IMR-90 (cell line): ENCODE measurements around the gene CRYGN. TPM values are rescaled to one million over a fixed set of nuclear protein-coding genes. Genes with fewer than 3 reads are reported as not detected.

Experiments used
- ATAC-seq: fragments of 200-7000 bp; cut with Tn5 transposase; 2 replicates; pipeline ENCODE4 v1.9.1; 2020; ENCODE audit warnings: low read depth, mild to moderate bottlenecking, moderate library complexity
- BruUV-seq: library from RNA; stranded (reverse); fragments of 400-500 nt; replicated peaks from 2 replicates; lab custom pipeline; 2021; lab: Mats Ljungman, UMichigan
- CTCF ChIA-PET: fragments of 300-600 bp; formaldehyde crosslinking; extraction: SDS; loops from one replicate; lab custom pipeline; 2021; ENCODE audit warnings: antibody characterized with exemption; lab: Yijun Ruan, JAX
- POLR2A ChIA-PET: fragments of 300-600 bp; sonication (Branson Sonifier 250); formaldehyde crosslinking; loops from one replicate; lab custom pipeline; 2022; ENCODE audit warnings: antibody characterized with exemption; ENCODE audit not compliant: unreplicated experiment; lab: Charles Lee
- DNase-seq: peaks from one replicate; pipeline ENCODE4 v3.0.0; 2013
- H2AFZ ChIP-seq: replicated peaks from 2 replicates; pipeline ENCODE3; 2013; ENCODE audit warnings: low read length, mild to moderate bottlenecking; ENCODE audit not compliant: poor library complexity
- H2AK5ac ChIP-seq: 2 replicates; pipeline ENCODE4 v1.6.1; 2013; ENCODE audit warnings: low read depth, low read length, inconsistent platforms
- H2AK9ac ChIP-seq: replicated peaks from 2 replicates; pipeline ENCODE3; 2013; ENCODE audit warnings: mild to moderate bottlenecking, low read depth, low read length, moderate library complexity; ENCODE audit not compliant: poor library complexity
- H2BK120ac ChIP-seq: 2 replicates; pipeline ENCODE4 v1.6.1; 2013; ENCODE audit warnings: low read depth, low read length, inconsistent platforms
- H2BK15ac ChIP-seq: 3 replicates; pipeline ENCODE4 v1.6.1; 2013; ENCODE audit warnings: low read depth, low read length, inconsistent platforms
- H2BK20ac ChIP-seq: 2 replicates; pipeline ENCODE4 v1.6.1; 2013; ENCODE audit warnings: low read depth, mild to moderate bottlenecking, inconsistent platforms, low read length, moderate library complexity
- H2BK5ac ChIP-seq: 2 replicates; pipeline ENCODE4 v1.6.1; 2013; ENCODE audit warnings: mild to moderate bottlenecking, low read depth, low read length, inconsistent platforms; ENCODE audit not compliant: poor library complexity, severe bottlenecking
- H3K14ac ChIP-seq: replicated peaks from 2 replicates; pipeline ENCODE4 v1.6.1; 2013; ENCODE audit warnings: low read depth, low read length, inconsistent platforms
- H3K18ac ChIP-seq: 2 replicates; pipeline ENCODE4 v1.6.1; 2013; ENCODE audit warnings: low read depth, low read length, control low read depth
- H3K23ac ChIP-seq: 2 replicates; pipeline ENCODE4 v1.6.1; 2013; ENCODE audit warnings: low read depth, low read length, inconsistent platforms
- H3K27ac ChIP-seq: 2 replicates; pipeline ENCODE4 v1.5.1; 2013; ENCODE audit warnings: mild to moderate bottlenecking, control low read depth, low read length; ENCODE audit not compliant: insufficient read depth
- H3K27me3 ChIP-seq: 2 replicates; pipeline ENCODE4 v1.6.1; 2013; ENCODE audit warnings: low read length; ENCODE audit not compliant: control insufficient read depth, insufficient read depth
- H3K36me3 ChIP-seq: 2 replicates; pipeline ENCODE4 v1.6.1; 2013; ENCODE audit warnings: low read length, mixed read lengths; ENCODE audit not compliant: control insufficient read depth, insufficient read depth
- H3K4ac ChIP-seq: 2 replicates; pipeline ENCODE4 v1.6.1; 2013; ENCODE audit warnings: low read depth, low read length, inconsistent platforms
- H3K4me1 ChIP-seq: 2 replicates; pipeline ENCODE4 v1.6.1; 2013; ENCODE audit warnings: low read length, mixed read lengths; ENCODE audit not compliant: control insufficient read depth, insufficient read depth
- H3K4me2 ChIP-seq: 2 replicates; pipeline ENCODE4 v1.6.1; 2013; ENCODE audit warnings: low read depth, mild to moderate bottlenecking, control low read depth, low read length, moderate library complexity
- H3K4me3 ChIP-seq: 2 replicates; pipeline ENCODE4 v1.5.1; 2013; ENCODE audit warnings: low read depth, mild to moderate bottlenecking, control low read depth, low read length, moderate library complexity; ENCODE audit not compliant: insufficient read depth
- H3K56ac ChIP-seq: 2 replicates; pipeline ENCODE4 v1.6.1; 2013; ENCODE audit warnings: low read length, inconsistent platforms; ENCODE audit not compliant: insufficient read depth; ENCODE audit errors: extremely low read depth
- H3K79me1 ChIP-seq, 2 experiments: 2 replicates each; pipeline ENCODE4 v1.6.1; 2013; ENCODE audit warnings: low read length in 2 of 2, inconsistent platforms in 1 of 2, low read depth in 1 of 2
- H3K9ac ChIP-seq: 2 replicates; pipeline ENCODE4 v1.6.1; 2013; ENCODE audit warnings: low read depth, low read length, control low read depth
- H3K9me1 ChIP-seq: 2 replicates; pipeline ENCODE4 v1.6.1; 2013; ENCODE audit warnings: low read length, inconsistent platforms; ENCODE audit not compliant: insufficient read depth
- H3K9me3 ChIP-seq: 2 replicates; pipeline ENCODE4 v1.6.1; 2013; ENCODE audit warnings: low read length; ENCODE audit not compliant: control insufficient read depth, insufficient read depth
- H4K20me1 ChIP-seq: 2 replicates; pipeline ENCODE4 v1.6.1; 2013; ENCODE audit warnings: low read length, inconsistent platforms; ENCODE audit not compliant: insufficient read depth
- H4K5ac ChIP-seq: 2 replicates; pipeline ENCODE4 v1.6.1; 2013; ENCODE audit warnings: mild to moderate bottlenecking, low read depth, low read length, control low read depth
- H4K8ac ChIP-seq, 2 experiments: 2 replicates each; pipeline ENCODE4 v1.6.1; 2013; ENCODE audit warnings: low read depth in 2 of 2, low read length in 2 of 2, control low read depth in 1 of 2, inconsistent platforms in 1 of 2
- H4K91ac ChIP-seq: 2 replicates; pipeline ENCODE4 v1.6.1; 2013; ENCODE audit warnings: low read depth, low read length, inconsistent platforms; ENCODE audit not compliant: insufficient read depth
- CEBPB ChIP-seq: IDR thresholded peaks from 2 replicates; pipeline ENCODE4 v1.6.1; 2012; ENCODE audit warnings: low read depth, low read length, improper control_type of control experiment
- CHD1 ChIP-seq: IDR thresholded peaks from 2 replicates; pipeline ENCODE4 v1.6.1; 2012; ENCODE audit warnings: low read depth, low read length, improper control_type of control experiment
- FOS ChIP-seq: fragments of 150-350 bp; IDR thresholded peaks from 2 replicates; pipeline ENCODE4 v1.6.1; 2016; ENCODE audit warnings: low read depth, low read length
- MAFK ChIP-seq: IDR thresholded peaks from 2 replicates; pipeline ENCODE4 v1.6.1; 2012; ENCODE audit warnings: low read depth, low read length, improper control_type of control experiment
- MXI1 ChIP-seq: IDR thresholded peaks from 2 replicates; pipeline ENCODE4 v1.6.1; 2012; ENCODE audit warnings: low read depth, mild to moderate bottlenecking, low read length, moderate library complexity, borderline replicate concordance
- RCOR1 ChIP-seq: IDR thresholded peaks from 2 replicates; pipeline ENCODE4 v1.6.1; 2012; ENCODE audit warnings: mild to moderate bottlenecking, low read length, improper control_type of control experiment; ENCODE audit not compliant: insufficient replicate concordance
- RFX5 ChIP-seq: IDR thresholded peaks from 2 replicates; pipeline ENCODE4 v1.8.0; 2012; ENCODE audit warnings: low read depth, mild to moderate bottlenecking, low read length, moderate library complexity
- USF2 ChIP-seq: fragments of 150-350 bp; IDR thresholded peaks from 2 replicates; pipeline ENCODE4 v1.6.1; 2017; ENCODE audit warnings: mild to moderate bottlenecking, antibody characterized with exemption, low read length, low read depth
- WGBS, 2 experiments: methylation state at CpG; one replicate each; pipeline versions ENCODE4 v1.1.5 to v1.1.7; 2013; ENCODE audit warnings: missing lambda C conversion rate in 2 of 2; ENCODE audit not compliant: insufficient read length in 1 of 2; ENCODE audit errors: extremely low coverage in 2 of 2; 5-methylcytosine and 5-hydroxymethylcytosine counted together
- dilution Hi-C: fragments of 300-500 bp; cut with HindIII; formaldehyde crosslinking; loops from one replicate; pipeline ENCODE4 v1.14.3; 2018; ENCODE audit warnings: low sequenced_read_pairs; ENCODE audit not compliant: unreplicated experiment
- in situ Hi-C: fragments of 300-500 bp; cut with MboI; formaldehyde crosslinking; loops from 3 replicates; pipeline ENCODE4 v1.14.3; 2019; ENCODE audit warnings: low sequenced_read_pairs, inconsistent platforms, mixed read lengths
- intact Hi-C: fragments of 100-400 bp; cut with micrococcal nuclease; formaldehyde crosslinking; loops from 2 replicates; pipeline ENCODE4 v1.10.0; 2022
- polyA plus RNA-seq, 3 experiments: library from polyadenylated mRNA; depleted of rRNA; stranded (reverse); fragments of >200 nt; gene quantifications; 2 replicates each; pipeline ENCODE4 v1.2.3, GENCODE V29; 2012; ENCODE audit warnings: low replicate concordance in 1 of 3
- total RNA-seq: library from RNA; depleted of rRNA; stranded (reverse); fragments of >200 nt; gene quantifications from 2 replicates; pipeline ENCODE4 v1.2.3, GENCODE V29; 2012

CRYGN gene
- total and polyA plus RNA-seq, 2 of the 4 experiments (the other 2 are of a cell fraction) = not detected

- Histone ChIP-seq H3K9me3 (no peaks in the 10 kb centered on the region), H3K18ac (no peak overlapping the region), H3K4me2 (no peak overlapping the region), H3K56ac (no peak overlapping the region), H2AFZ (no peak overlapping the region), H4K5ac (no peak overlapping the region), H4K20me1 (no peaks in the 10 kb centered on the region), H3K4me3 (no peak overlapping the region), H3K36me3 (no peaks in the 10 kb centered on the region), H3K4me1 (no peaks in the 10 kb centered on the region; the same call in 1 of the 2 replicates), H3K9me1 (no peaks in the 10 kb centered on the region), H3K79me1 (no peaks in the 10 kb centered on the region), H3K4ac (no peak overlapping the region), H3K23ac (no peak overlapping the region), H4K91ac (no peak overlapping the region), H3K9ac (no peak overlapping the region), H2BK15ac (no peak overlapping the region), H4K8ac (no peak overlapping the region), H2AK9ac (no peak overlapping the region), H2BK5ac (no peak overlapping the region), H2AK5ac (no peak overlapping the region), H2BK20ac (no peak overlapping the region), H3K14ac (no peak overlapping the region), H3K27me3 (no peaks in the 10 kb centered on the region; the same call in 1 of the 2 replicates), H2BK120ac (no peak overlapping the region), H3K27ac (no peak overlapping the region)
- intact Hi-C loops (no loop called here), in situ Hi-C loops (loop anchor here (25.0 kb wide), 1 partner anchor 309 kb away; no protein-coding TSS in a partner anchor), dilution Hi-C loops (no loop called here)
- DNase-seq (no peak), ATAC-seq (no peak)
- ChIA-PET CTCF (interaction anchor here (0.6 kb wide), 1 partner anchor 1069 kb away, joined by 8 read pairs; no protein-coding TSS in a partner anchor), POLR2A (no interaction called here)
- no TSS peak for BruUV-seq
- TF ChIP-seq RFX5 = no peak
- no peak for TF ChIP-seq CHD1
- no peak for TF ChIP-seq CEBPB
- no peak for TF ChIP-seq RCOR1
- TF ChIP-seq USF2 = no peak
- TF ChIP-seq FOS = no peak
- TF ChIP-seq MAFK = no peak
- no peak for TF ChIP-seq MXI1
- WGBS, 2 experiments = 63% methylated on average over 6 of the region's 15 CpGs; no CpG with 5 or more reads in 1 of the 2 experiments
Measured at GRCh38 chr7:151452680-151453325, 12.9 kb upstream of the CRYGN start.
